Loucy (cell line): Measurements from ENCODE around the gene SMCO3.
A peak's percentile ranks its signal among the peaks of the same experiment; 100 is the strongest.

Source experiments
- EZH2phosphoT487 ChIP-seq: fragments of 200-600 bp; IDR thresholded peaks from 2 replicates; pipeline ENCODE4 v1.6.1; 2018; ENCODE audit warnings: antibody characterized with exemption, mild to moderate bottlenecking, moderate library complexity, borderline replicate concordance
- TF ChIP-seq, protein P1 (sequence below): fragments of 200-600 bp; sonication (generic); conservative IDR thresholded peaks from 2 replicates; pipeline ENCODE4 v1.5.1; 2014; ENCODE audit warnings: mild to moderate bottlenecking, antibody characterized with exemption, low read length

DNA sequence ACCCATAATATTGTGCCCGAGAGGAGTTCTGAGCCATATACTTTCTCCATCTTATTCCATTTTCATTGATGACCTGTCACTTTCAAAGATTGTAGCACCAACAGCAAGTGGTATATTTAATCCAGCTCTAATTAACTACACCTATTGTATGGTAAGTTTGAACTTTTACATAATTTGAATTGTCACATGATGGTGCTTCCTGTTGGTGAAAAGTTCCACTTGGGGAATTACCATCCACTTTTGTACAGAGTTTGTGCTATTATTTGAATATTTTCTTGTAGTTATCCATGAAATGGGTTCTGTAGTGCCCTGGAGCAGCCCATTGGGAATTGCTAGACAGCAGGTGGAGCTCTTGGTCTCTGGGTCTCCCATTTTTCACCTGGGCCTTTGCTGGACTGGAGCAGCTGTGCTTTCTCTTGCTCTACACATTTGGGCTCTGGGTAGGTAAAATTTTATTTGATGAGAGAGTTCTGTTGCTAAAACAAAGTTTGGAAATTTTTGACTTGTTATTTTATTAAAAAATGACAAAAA lies 3.0 kb downstream of the SMCO3 start:
- TF ChIP-seq, protein P1, sequence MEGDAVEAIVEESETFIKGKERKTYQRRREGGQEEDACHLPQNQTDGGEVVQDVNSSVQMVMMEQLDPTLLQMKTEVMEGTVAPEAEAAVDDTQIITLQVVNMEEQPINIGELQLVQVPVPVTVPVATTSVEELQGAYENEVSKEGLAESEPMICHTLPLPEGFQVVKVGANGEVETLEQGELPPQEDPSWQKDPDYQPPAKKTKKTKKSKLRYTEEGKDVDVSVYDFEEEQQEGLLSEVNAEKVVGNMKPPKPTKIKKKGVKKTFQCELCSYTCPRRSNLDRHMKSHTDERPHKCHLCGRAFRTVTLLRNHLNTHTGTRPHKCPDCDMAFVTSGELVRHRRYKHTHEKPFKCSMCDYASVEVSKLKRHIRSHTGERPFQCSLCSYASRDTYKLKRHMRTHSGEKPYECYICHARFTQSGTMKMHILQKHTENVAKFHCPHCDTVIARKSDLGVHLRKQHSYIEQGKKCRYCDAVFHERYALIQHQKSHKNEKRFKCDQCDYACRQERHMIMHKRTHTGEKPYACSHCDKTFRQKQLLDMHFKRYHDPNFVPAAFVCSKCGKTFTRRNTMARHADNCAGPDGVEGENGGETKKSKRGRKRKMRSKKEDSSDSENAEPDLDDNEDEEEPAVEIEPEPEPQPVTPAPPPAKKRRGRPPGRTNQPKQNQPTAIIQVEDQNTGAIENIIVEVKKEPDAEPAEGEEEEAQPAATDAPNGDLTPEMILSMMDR = peak; percentile 58
- TF ChIP-seq EZH2phosphoT487 = no peak
